H1 (cell line): ENCODE data around the gene MTF2. TPM values are rescaled to one million over a fixed set of nuclear protein-coding genes. Genes with fewer than 3 reads are reported as not detected.

Source experiments
- CHD1 ChIP-seq: IDR thresholded peaks from 2 replicates; pipeline ENCODE4 v1.6.1; 2012; ENCODE audit warnings: low read depth, low read length, improper control_type of control experiment
- CHD2 ChIP-seq: IDR thresholded peaks from 2 replicates; pipeline ENCODE4 v1.6.1; 2012; ENCODE audit warnings: low read length, improper control_type of control experiment
- HDAC2 ChIP-seq, 2 experiments: fragments of 300-600 bp in 1 of 2; sonication (generic) in 1 of 2; IDR thresholded peaks; 2 replicates each; pipeline ENCODE4 v1.6.1; 2011 to 2012; ENCODE audit warnings: low read depth in 2 of 2, low read length in 2 of 2, mild to moderate bottlenecking in 2 of 2, moderate library complexity in 2 of 2, borderline replicate concordance in 1 of 2, inconsistent platforms in 1 of 2
- HDAC6 ChIP-seq: IDR thresholded peaks from one replicate; pipeline ENCODE4 v1.7.1; 2012; ENCODE audit warnings: low read depth, mild to moderate bottlenecking, inconsistent platforms, low read length, moderate library complexity
- MAFK ChIP-seq: IDR thresholded peaks from 2 replicates; pipeline ENCODE4 v1.6.1; 2012; ENCODE audit warnings: low read depth, mild to moderate bottlenecking, improper control_type of control experiment, low read length
- RNF2 ChIP-seq: fragments of 200-900, 300-1000 bp; sonication (generic); IDR thresholded peaks from 2 replicates; pipeline ENCODE4 v1.7.1; 2016; ENCODE audit warnings: borderline replicate concordance, low read depth, mild to moderate bottlenecking, antibody characterized with exemption, low read length; ENCODE audit not compliant: poor library complexity, severe bottlenecking; ENCODE audit errors: missing control alignments
- SIN3A ChIP-seq, 2 experiments: IDR thresholded peaks in 1 of 2; conservative IDR thresholded peaks in 1 of 2; 2 replicates each; pipeline ENCODE4 v1.6.1; 2011 to 2012; ENCODE audit warnings: low read length in 2 of 2, improper control_type of control experiment in 1 of 2, low read depth in 1 of 2, mild to moderate bottlenecking in 1 of 2
- SIRT6 ChIP-seq: IDR thresholded peaks from one replicate; pipeline ENCODE4 v1.7.1; 2012; ENCODE audit warnings: low read length, inconsistent platforms
- SRF ChIP-seq: IDR thresholded peaks from 2 replicates; pipeline ENCODE4 v1.6.1; 2011; ENCODE audit warnings: mild to moderate bottlenecking, low read depth, low read length, moderate library complexity
- TCF12 ChIP-seq: IDR thresholded peaks from 2 replicates; pipeline ENCODE4 v1.6.1; 2011; ENCODE audit warnings: low read depth, mild to moderate bottlenecking, low read length
- polyA plus RNA-seq, 7 experiments: library from polyadenylated mRNA; depleted of rRNA in 3 of 7; stranded (reverse) in 5 of 7; unstranded in 2 of 7; fragments of >200 nt in 5 of 7; fragments of 200-250 nt in 2 of 7; gene quantifications; 1 replicate in 5 of 7; 2 replicates in 1 of 7; 4 replicates in 1 of 7; pipeline versions ENCODE4 v1.2.1 to v1.2.3, GENCODE V29; 2011 to 2013; ENCODE audit warnings: missing spikeins in 2 of 7, mixed read lengths in 2 of 7
- total RNA-seq: library from RNA; stranded (reverse); fragmentation: NEBNext Ultra II Directional; extraction: Animal tissue kit (Norgen Biotek cat#: 25700); gene quantifications from 2 replicates; pipeline ENCODE4 v1.2.1, GENCODE V29; 2021
- TF ChIP-seq, protein P1 (sequence below): fragments of 300-600 bp; sonication (generic); IDR thresholded peaks from 2 replicates; pipeline ENCODE4 v1.7.1; 2012; ENCODE audit warnings: low read length, moderate library complexity, mild to moderate bottlenecking, inconsistent platforms; ENCODE audit not compliant: insufficient replicate concordance

MTF2 gene
- total and polyA plus RNA-seq, 2 of the 8 experiments (the other 6 are each of a cell fraction or from before 2014, with no cell fraction given) = 72.1 to 102 TPM

DNA sequence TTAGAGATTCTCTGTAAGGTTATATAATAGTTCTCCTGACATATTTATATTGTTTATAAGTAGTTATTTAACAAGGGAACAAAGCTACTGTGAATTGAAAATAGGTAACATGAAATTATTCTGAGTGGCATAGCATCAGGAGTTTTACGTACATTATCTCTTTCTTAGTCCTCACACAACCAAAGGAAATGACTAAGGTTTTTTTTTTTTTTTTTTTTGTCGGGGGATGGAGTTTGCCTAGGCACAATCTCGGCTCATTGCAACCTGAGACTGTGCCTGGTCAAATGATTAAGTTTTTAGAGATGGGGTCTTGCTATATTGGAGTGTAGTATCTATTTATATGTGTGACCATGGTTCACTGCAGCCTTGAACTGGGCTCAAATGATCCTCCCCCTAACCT is 76.3 kb downstream of the MTF2 start (continued):
- TF ChIP-seq, protein P1, sequence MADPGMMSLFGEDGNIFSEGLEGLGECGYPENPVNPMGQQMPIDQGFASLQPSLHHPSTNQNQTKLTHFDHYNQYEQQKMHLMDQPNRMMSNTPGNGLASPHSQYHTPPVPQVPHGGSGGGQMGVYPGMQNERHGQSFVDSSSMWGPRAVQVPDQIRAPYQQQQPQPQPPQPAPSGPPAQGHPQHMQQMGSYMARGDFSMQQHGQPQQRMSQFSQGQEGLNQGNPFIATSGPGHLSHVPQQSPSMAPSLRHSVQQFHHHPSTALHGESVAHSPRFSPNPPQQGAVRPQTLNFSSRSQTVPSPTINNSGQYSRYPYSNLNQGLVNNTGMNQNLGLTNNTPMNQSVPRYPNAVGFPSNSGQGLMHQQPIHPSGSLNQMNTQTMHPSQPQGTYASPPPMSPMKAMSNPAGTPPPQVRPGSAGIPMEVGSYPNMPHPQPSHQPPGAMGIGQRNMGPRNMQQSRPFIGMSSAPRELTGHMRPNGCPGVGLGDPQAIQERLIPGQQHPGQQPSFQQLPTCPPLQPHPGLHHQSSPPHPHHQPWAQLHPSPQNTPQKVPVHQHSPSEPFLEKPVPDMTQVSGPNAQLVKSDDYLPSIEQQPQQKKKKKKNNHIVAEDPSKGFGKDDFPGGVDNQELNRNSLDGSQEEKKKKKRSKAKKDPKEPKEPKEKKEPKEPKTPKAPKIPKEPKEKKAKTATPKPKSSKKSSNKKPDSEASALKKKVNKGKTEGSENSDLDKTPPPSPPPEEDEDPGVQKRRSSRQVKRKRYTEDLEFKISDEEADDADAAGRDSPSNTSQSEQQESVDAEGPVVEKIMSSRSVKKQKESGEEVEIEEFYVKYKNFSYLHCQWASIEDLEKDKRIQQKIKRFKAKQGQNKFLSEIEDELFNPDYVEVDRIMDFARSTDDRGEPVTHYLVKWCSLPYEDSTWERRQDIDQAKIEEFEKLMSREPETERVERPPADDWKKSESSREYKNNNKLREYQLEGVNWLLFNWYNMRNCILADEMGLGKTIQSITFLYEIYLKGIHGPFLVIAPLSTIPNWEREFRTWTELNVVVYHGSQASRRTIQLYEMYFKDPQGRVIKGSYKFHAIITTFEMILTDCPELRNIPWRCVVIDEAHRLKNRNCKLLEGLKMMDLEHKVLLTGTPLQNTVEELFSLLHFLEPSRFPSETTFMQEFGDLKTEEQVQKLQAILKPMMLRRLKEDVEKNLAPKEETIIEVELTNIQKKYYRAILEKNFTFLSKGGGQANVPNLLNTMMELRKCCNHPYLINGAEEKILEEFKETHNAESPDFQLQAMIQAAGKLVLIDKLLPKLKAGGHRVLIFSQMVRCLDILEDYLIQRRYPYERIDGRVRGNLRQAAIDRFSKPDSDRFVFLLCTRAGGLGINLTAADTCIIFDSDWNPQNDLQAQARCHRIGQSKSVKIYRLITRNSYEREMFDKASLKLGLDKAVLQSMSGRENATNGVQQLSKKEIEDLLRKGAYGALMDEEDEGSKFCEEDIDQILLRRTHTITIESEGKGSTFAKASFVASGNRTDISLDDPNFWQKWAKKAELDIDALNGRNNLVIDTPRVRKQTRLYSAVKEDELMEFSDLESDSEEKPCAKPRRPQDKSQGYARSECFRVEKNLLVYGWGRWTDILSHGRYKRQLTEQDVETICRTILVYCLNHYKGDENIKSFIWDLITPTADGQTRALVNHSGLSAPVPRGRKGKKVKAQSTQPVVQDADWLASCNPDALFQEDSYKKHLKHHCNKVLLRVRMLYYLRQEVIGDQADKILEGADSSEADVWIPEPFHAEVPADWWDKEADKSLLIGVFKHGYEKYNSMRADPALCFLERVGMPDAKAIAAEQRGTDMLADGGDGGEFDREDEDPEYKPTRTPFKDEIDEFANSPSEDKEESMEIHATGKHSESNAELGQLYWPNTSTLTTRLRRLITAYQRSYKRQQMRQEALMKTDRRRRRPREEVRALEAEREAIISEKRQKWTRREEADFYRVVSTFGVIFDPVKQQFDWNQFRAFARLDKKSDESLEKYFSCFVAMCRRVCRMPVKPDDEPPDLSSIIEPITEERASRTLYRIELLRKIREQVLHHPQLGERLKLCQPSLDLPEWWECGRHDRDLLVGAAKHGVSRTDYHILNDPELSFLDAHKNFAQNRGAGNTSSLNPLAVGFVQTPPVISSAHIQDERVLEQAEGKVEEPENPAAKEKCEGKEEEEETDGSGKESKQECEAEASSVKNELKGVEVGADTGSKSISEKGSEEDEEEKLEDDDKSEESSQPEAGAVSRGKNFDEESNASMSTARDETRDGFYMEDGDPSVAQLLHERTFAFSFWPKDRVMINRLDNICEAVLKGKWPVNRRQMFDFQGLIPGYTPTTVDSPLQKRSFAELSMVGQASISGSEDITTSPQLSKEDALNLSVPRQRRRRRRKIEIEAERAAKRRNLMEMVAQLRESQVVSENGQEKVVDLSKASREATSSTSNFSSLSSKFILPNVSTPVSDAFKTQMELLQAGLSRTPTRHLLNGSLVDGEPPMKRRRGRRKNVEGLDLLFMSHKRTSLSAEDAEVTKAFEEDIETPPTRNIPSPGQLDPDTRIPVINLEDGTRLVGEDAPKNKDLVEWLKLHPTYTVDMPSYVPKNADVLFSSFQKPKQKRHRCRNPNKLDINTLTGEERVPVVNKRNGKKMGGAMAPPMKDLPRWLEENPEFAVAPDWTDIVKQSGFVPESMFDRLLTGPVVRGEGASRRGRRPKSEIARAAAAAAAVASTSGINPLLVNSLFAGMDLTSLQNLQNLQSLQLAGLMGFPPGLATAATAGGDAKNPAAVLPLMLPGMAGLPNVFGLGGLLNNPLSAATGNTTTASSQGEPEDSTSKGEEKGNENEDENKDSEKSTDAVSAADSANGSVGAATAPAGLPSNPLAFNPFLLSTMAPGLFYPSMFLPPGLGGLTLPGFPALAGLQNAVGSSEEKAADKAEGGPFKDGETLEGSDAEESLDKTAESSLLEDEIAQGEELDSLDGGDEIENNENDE = no peak
- TF ChIP-seq HDAC6 (no peak), TCF12 (no peak), SIRT6 (no peak), CHD1 (no peak), SRF (no peak), HDAC2 (IDR thresholded peaks at IDR 0.05; ENCODE audit: borderline replicate concordance in 1 of 2, low read depth in 2 of 2, low read length in 2 of 2) (no peak), MAFK (no peak), CHD2 (no peak), SIN3A (conservative IDR thresholded peaks at IDR 0.05 in 1 of 2, IDR thresholded peaks at IDR 0.05 in 1 of 2; ENCODE audit: low read depth in 1 of 2, low read length in 2 of 2) (no peak), RNF2 (no peak)
- TF ChIP-seq, all 59 proteins: peak for 0
